HepG2 (cell line): ENCODE data around the gene DDX1. TPM values are rescaled to one million over a fixed set of nuclear protein-coding genes. Genes with fewer than 3 reads are reported as not detected.

Source experiments
- BCL6 ChIP-seq: IDR thresholded peaks from 2 replicates; pipeline ENCODE4 v1.6.1; 2016; ENCODE audit warnings: missing genetic modification reagents, missing compliant biosample characterization
- PHF20 ChIP-seq: sonication (generic); formaldehyde crosslinking; IDR thresholded peaks from 2 replicates; pipeline ENCODE4 v1.5.0; 2020; ENCODE audit warnings: mild to moderate bottlenecking, missing genetic modification reagents
- SPEN ChIP-seq: sonication (generic); formaldehyde crosslinking; IDR thresholded peaks from 2 replicates; pipeline ENCODE4 v1.5.1; 2020; ENCODE audit warnings: low read depth, mild to moderate bottlenecking, missing genetic modification reagents
- STAT5B ChIP-seq: sonication (generic); formaldehyde crosslinking; IDR thresholded peaks from 2 replicates; pipeline ENCODE4 v1.4.0; 2020; ENCODE audit warnings: missing genetic modification reagents
- ZFP37 ChIP-seq: sonication (generic); formaldehyde crosslinking; IDR thresholded peaks from 2 replicates; pipeline ENCODE4 v1.4.0; 2020; ENCODE audit warnings: missing genetic modification reagents, borderline replicate concordance
- polyA plus RNA-seq, 8 experiments: library from polyadenylated mRNA; depleted of rRNA in 3 of 8; stranded (reverse) in 7 of 8; unstranded in 1 of 8; fragments of >200 nt; fragmentation: Illumina TruSeq in 4 of 8; extraction: Trizol in 4 of 8; gene quantifications; 2 replicates each; pipeline versions ENCODE4 v1.2.1 to v1.2.3, GENCODE V29; 2011 to 2016; ENCODE audit warnings: low read depth in 4 of 8, missing spikeins in 1 of 8, mixed read lengths in 1 of 8; ENCODE audit not compliant: insufficient read depth in 1 of 8
- total RNA-seq, 5 experiments: library from RNA; depleted of rRNA; stranded (reverse); fragments of >200 nt; fragmentation: Illumina TruSeq; extraction: Trizol; gene quantifications; 2 replicates each; pipeline ENCODE4 v1.2.3, GENCODE V29; 2016; ENCODE audit warnings: low read depth in 1 of 5
- TF ChIP-seq, protein P1 (sequence below), 2 experiments: sonication (generic) in 1 of 2; formaldehyde crosslinking in 1 of 2; IDR thresholded peaks; 2 replicates each; pipeline versions ENCODE4 v1.6.1 to v1.9.0; 2014 to 2022; ENCODE audit warnings: antibody characterized with exemption in 1 of 2, borderline replicate concordance in 1 of 2, inconsistent platforms in 1 of 2, low read depth in 1 of 2, missing genetic modification reagents in 1 of 2
- TF ChIP-seq, protein P2 (sequence below): sonication (generic); formaldehyde crosslinking; IDR thresholded peaks from 2 replicates; pipeline ENCODE4 v1.4.0; 2020; ENCODE audit warnings: missing genetic modification reagents

Gene DDX1
- total and polyA plus RNA-seq, 2 of the 13 experiments (the other 11 are each of a cell fraction or from before 2014, with no cell fraction given), result 81.6 to 130 TPM

DNA sequence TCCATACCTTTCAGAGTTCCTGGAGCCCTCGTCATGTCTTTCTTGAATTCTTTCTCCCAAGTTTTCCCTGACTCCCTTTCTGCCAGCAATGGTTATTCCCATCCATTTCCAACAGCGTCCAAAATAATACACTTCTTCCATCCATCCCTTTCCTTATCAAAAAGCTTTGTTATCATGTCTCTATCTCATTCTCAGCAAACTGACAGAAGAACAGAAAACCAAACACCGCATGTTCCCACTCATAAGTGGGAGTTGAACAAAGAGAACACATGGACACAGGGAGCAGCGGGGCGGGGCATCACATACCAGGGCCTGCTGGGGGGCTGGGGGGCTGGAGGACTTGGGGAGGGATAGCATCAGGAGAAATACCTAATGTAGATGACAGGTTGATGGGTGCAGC is 86.7 kb downstream of the DDX1 start (continued):
- TF ChIP-seq, protein P1, sequence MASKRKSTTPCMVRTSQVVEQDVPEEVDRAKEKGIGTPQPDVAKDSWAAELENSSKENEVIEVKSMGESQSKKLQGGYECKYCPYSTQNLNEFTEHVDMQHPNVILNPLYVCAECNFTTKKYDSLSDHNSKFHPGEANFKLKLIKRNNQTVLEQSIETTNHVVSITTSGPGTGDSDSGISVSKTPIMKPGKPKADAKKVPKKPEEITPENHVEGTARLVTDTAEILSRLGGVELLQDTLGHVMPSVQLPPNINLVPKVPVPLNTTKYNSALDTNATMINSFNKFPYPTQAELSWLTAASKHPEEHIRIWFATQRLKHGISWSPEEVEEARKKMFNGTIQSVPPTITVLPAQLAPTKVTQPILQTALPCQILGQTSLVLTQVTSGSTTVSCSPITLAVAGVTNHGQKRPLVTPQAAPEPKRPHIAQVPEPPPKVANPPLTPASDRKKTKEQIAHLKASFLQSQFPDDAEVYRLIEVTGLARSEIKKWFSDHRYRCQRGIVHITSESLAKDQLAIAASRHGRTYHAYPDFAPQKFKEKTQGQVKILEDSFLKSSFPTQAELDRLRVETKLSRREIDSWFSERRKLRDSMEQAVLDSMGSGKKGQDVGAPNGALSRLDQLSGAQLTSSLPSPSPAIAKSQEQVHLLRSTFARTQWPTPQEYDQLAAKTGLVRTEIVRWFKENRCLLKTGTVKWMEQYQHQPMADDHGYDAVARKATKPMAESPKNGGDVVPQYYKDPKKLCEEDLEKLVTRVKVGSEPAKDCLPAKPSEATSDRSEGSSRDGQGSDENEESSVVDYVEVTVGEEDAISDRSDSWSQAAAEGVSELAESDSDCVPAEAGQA (IDR thresholded peaks at IDR 0.05; ENCODE audit: low read depth), result no peak
- TF ChIP-seq, protein P1 (CRISPR knock-in tag; IDR thresholded peaks at IDR 0.05; ENCODE audit: borderline replicate concordance), result no peak
- TF ChIP-seq BCL6 (CRISPR knock-in tag) (no peak), PHF20 (CRISPR knock-in tag) (no peak), SPEN (CRISPR knock-in tag) (no peak), ZFP37 (CRISPR knock-in tag) (no peak), STAT5B (CRISPR knock-in tag) (no peak)
- TF ChIP-seq, protein P2, sequence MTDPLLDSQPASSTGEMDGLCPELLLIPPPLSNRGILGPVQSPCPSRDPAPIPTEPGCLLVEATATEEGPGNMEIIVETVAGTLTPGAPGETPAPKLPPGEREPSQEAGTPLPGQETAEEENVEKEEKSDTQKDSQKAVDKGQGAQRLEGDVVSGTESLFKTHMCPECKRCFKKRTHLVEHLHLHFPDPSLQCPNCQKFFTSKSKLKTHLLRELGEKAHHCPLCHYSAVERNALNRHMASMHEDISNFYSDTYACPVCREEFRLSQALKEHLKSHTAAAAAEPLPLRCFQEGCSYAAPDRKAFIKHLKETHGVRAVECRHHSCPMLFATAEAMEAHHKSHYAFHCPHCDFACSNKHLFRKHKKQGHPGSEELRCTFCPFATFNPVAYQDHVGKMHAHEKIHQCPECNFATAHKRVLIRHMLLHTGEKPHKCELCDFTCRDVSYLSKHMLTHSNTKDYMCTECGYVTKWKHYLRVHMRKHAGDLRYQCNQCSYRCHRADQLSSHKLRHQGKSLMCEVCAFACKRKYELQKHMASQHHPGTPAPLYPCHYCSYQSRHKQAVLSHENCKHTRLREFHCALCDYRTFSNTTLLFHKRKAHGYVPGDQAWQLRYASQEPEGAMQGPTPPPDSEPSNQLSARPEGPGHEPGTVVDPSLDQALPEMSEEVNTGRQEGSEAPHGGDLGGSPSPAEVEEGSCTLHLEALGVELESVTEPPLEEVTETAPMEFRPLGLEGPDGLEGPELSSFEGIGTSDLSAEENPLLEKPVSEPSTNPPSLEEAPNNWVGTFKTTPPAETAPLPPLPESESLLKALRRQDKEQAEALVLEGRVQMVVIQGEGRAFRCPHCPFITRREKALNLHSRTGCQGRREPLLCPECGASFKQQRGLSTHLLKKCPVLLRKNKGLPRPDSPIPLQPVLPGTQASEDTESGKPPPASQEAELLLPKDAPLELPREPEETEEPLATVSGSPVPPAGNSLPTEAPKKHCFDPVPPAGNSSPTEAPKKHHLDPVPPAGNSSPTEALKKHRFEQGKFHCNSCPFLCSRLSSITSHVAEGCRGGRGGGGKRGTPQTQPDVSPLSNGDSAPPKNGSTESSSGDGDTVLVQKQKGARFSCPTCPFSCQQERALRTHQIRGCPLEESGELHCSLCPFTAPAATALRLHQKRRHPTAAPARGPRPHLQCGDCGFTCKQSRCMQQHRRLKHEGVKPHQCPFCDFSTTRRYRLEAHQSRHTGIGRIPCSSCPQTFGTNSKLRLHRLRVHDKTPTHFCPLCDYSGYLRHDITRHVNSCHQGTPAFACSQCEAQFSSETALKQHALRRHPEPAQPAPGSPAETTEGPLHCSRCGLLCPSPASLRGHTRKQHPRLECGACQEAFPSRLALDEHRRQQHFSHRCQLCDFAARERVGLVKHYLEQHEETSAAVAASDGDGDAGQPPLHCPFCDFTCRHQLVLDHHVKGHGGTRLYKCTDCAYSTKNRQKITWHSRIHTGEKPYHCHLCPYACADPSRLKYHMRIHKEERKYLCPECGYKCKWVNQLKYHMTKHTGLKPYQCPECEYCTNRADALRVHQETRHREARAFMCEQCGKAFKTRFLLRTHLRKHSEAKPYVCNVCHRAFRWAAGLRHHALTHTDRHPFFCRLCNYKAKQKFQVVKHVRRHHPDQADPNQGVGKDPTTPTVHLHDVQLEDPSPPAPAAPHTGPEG (CRISPR knock-in tag), result no peak
